ENCODE results near the gene MAST4.

DNA sequence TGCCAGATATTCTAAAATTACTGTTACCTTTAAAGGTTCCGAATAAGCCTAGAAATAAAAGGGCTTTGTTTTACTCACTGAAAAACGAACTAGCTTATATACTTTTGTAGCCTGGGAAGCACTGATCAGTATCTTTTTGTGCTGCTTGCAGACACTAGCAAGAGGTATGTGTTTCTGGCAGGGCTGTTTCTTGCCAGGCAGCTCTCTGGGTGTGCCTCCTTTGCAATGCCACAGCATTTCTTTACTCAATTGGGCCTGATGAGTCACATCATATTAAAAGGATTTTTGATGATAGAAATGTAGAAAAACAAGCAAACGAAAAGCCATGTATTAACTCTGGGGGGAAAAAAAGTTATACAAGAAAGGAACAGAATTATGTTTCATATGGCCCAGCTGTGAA, 564.8 kb downstream of the MAST4 start:
- TF ChIP-seq, protein P1, sequence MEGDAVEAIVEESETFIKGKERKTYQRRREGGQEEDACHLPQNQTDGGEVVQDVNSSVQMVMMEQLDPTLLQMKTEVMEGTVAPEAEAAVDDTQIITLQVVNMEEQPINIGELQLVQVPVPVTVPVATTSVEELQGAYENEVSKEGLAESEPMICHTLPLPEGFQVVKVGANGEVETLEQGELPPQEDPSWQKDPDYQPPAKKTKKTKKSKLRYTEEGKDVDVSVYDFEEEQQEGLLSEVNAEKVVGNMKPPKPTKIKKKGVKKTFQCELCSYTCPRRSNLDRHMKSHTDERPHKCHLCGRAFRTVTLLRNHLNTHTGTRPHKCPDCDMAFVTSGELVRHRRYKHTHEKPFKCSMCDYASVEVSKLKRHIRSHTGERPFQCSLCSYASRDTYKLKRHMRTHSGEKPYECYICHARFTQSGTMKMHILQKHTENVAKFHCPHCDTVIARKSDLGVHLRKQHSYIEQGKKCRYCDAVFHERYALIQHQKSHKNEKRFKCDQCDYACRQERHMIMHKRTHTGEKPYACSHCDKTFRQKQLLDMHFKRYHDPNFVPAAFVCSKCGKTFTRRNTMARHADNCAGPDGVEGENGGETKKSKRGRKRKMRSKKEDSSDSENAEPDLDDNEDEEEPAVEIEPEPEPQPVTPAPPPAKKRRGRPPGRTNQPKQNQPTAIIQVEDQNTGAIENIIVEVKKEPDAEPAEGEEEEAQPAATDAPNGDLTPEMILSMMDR (IDR thresholded peaks at IDR 0.05): no peak
- no peak for TF ChIP-seq EZH2 (IDR thresholded peaks at IDR 0.05; ENCODE audit: borderline replicate concordance, insufficient read depth, low read depth, low read length, poor library complexity, severe bottlenecking)

Data from B cell (primary cell).